GM12873 (cell line): ENCODE results near the gene HDAC8.

Experiments
- CTCF ChIP-seq: IDR thresholded peaks from 2 replicates; pipeline ENCODE4 v1.5.1; 2012; ENCODE audit warnings: low read depth, mild to moderate bottlenecking, moderate library complexity, low read length, control low read depth; ENCODE audit not compliant: insufficient read depth; ENCODE audit errors: missing control alignments

HDAC8 gene

GRCh38 chrX:72409993-72410392 is 162.7 kb downstream of the HDAC8 start:
- TF ChIP-seq CTCF, result no peak

GRCh38 chrX:72408885-72409284 is 163.8 kb downstream of the HDAC8 start:
- TF ChIP-seq CTCF, result no peak

- no peak for TF ChIP-seq CTCF
Measured at GRCh38 chrX:72402614-72403013, 170.0 kb downstream of the HDAC8 start.

- no peak for TF ChIP-seq CTCF
Measured at GRCh38 chrX:72399816-72400215, 172.8 kb downstream of the HDAC8 start.

GRCh38 chrX:72396117-72396516 is 176.5 kb downstream of the HDAC8 start:
- TF ChIP-seq CTCF, result no peak

GRCh38 chrX:72395237-72395636 is 177.4 kb downstream of the HDAC8 start:
- no peak for TF ChIP-seq CTCF

- TF ChIP-seq CTCF, result no peak
Measured at GRCh38 chrX:72394518-72395170, 178.0 kb downstream of the HDAC8 start.
